Gastroesophageal sphincter (tissue), 3 donors: ENCODE measurements around the gene WIPF1.

Experiments used
- CTCF ChIP-seq, 4 experiments: fragments of 200-600 bp in 2 of 4; fragments of 450-650 bp in 2 of 4; sonication (generic) in 1 of 4; IDR thresholded peaks; one replicate each; pipeline ENCODE4 v1.5.1; 2017 to 2019; ENCODE audit warnings: antibody characterized with exemption in 4 of 4, mild to moderate bottlenecking in 2 of 4, moderate library complexity in 2 of 4
- EP300 ChIP-seq: sonication (generic); formaldehyde crosslinking; IDR thresholded peaks from one replicate; pipeline ENCODE4 v1.6.1; 2017; ENCODE audit warnings: antibody characterized with exemption, mild to moderate bottlenecking
- POLR2AphosphoS5 ChIP-seq: sonication (generic); formaldehyde crosslinking; IDR thresholded peaks from one replicate; pipeline ENCODE4 v1.6.1; 2017; ENCODE audit warnings: antibody characterized with exemption

- TF ChIP-seq CTCF (IDR thresholded peaks at IDR 0.05), result no peak
- TF ChIP-seq POLR2AphosphoS5, result no peak
- no peak for TF ChIP-seq EP300
Observed at GRCh38 chr2:174609261-174609660, 11.7 kb upstream of the WIPF1 start.
